Embryonic facial prominence (tissue), 1 donor: ENCODE results near the gene RGR.

ENCODE experiments used
- DNase-seq: peaks from one replicate; pipeline ENCODE4 v3.0.0-alpha.2; 2016; ENCODE audit errors: extremely low spot score

RGR gene

DNA sequence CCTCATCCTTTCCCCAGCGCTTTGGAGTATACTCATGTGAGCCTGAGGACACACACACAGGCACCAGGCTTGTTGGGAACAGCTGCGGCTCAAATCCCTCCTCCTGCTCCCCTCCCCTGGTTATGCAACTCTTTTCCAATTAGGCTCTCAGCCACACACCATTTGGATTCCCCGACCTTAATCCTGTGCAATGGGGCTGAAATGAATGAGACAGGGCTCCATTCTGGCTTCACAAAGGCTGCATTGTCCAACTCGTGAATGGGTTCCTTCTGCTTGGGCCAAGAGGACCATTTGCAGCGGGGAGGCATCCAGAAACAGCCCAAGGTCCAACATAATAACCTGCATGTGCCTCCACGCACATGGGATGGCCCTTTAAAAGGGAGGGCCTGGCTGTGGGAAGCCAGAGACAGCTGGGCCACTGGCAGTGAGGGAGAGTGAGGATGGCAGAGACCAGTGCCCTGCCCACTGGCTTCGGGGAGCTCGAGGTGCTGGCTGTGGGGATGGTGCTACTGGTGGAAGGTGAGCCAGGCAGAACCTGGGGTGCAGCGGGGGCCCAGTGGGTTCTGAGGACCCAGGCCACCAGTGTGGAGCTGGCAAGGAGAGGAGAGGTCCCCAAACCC lies at the start of gene RGR:
TSS of gene RGR (plus strand) at position 403 of the 620 bp plus-strand sequence. CDS start at position 441, 38 bp downstream.
- DNase-seq, result no peak

DNA sequence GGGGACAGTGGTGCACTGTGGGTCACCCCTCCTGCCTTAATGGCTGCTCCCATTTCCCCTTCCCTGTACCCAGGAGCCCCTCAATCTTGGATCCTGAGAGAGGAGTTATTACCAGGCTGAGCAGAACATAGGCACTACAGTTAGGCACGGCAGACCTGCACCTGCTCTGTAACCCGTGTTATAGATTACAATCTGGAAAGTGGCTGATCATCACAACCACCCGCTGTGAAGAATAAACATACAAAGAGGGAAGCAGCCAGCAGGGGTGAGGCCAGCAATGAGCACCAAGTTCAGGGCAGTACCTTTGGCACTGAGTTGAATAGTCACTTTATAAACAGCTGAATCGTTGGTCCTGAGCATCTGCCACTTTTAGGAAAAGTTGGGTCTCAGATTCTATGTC lies 48.8 kb upstream of the RGR start:
- no peak for DNase-seq

- DNase-seq, result no peak
Measured at GRCh38 chr10:84196941-84197340, 47.9 kb upstream of the RGR start.

DNA sequence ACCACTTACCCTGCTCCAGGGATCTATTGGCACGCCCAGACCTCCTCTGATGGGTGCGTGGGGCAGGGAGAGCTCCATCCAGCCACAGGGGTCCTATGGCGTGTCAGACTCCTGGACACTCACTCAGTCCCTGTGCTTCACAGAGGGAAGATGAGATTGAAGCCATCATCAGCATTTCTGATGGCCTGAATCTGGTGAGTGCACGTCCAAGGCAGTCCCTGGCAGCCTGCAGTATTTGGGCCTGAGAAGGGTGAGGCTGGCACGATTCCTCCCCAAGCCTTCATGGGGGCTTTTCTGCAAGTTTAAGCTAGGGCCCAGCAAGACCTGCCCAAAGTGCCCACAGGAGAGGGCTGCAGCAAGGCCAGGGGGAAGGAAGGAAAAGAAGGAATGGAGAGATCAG lies 47.2 kb upstream of the RGR start:
- DNase-seq, result no peak

GRCh38 chr10:84198206-84198915 lies 46.5 kb upstream of the RGR start:
- no peak for DNase-seq

- DNase-seq, result no peak
Measured at GRCh38 chr10:84200537-84201243, 44.2 kb upstream of the RGR start.

DNA sequence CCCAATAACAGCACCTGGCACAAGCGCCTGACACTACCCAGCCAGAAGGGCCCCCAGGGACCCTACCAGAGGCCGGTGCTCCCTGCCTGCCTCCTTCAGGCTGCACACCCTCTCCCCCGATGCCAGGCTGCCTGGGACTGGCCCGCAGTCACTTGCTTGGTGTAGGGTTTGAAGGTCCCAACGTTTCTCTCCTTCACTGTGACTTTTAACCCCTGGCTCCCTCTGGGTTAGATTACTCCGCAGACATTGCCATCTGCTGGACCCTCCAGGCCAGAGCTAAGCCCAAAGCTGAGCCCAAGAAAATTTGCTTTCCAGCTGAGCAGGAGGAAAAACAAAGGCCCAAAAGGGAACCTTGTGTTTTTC lies 43.6 kb upstream of the RGR start:
- DNase-seq, result no peak

- DNase-seq, result no peak
Measured at GRCh38 chr10:84201682-84202081, 43.2 kb upstream of the RGR start.

DNA sequence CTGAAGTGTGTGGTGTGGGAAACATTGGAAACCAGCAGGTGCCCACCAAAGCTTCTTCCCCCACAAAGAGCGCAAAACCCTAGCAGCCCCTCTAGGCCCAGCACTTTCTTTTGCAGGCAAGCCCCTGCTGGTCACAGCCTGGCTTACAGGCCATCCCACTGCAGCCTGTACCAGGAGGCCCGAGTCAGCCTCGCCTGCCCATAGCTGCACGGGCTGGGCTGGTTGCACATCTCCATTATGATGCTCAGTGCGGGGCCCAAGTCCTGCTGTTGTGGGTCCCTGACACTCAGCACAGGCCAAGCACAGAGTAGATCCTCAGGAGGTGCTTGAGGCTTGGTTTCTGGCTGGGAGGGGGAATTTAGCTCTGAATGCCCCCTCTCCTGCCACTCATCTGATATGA lies 42.5 kb upstream of the RGR start:
- DNase-seq, result no peak

DNA sequence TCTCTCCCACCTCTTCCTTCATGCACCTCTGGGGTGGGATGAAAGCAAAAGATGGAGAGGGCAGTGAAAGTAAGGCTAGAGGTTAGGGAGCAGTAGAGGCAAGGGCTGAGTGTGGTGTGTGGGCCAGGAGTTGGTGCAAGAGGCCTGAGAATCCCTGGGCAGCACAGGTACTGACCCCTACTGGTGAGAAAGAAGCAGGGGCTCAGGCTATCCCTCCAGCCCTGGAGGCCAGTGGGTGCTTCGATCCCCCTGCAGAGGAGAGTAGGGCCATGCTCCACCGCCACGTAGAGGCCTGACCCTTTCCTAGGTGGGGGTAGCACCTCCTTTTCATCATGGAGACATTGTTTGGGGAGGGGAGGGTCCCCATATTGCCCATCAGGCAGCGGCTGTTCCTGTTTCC lies 40.7 kb upstream of the RGR start:
- DNase-seq, result no peak

- no peak for DNase-seq
Measured at GRCh38 chr10:84204610-84205009, 40.2 kb upstream of the RGR start.

GRCh38 chr10:84205049-84205852 lies 39.6 kb upstream of the RGR start:
- DNase-seq, result no peak

DNA sequence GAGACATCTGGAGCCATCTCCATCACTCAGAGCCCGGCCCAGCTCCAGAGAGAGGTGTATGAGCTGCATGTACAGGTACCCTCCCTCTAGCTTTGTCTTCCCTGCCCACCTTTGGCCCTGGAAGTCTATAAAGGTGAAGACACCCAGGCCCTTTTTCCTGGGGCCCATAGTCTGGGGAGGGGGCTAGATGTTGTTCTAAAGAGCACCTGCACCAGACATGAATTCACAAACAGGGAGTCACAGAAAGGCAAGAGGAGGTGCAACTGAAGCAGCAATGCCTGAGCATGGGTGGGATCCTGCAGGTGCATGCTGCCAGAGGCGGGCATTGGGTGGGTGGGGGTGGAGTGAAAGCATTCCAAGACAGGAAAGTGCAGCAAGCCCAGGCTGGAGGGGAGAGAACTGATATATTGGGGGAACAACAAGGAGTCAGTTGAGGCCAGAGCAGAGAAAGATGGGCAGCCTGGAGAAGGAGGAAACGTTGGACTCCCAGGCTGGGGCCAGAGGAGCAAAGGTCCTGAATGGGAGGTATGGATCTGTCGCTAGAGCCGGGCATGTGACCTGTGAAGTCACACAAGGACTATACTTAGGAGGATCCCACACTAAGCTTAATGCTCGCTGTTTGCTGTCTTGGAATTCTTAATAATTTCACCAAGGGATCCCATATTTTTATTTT lies 38.9 kb upstream of the RGR start:
- DNase-seq, result no peak

DNA sequence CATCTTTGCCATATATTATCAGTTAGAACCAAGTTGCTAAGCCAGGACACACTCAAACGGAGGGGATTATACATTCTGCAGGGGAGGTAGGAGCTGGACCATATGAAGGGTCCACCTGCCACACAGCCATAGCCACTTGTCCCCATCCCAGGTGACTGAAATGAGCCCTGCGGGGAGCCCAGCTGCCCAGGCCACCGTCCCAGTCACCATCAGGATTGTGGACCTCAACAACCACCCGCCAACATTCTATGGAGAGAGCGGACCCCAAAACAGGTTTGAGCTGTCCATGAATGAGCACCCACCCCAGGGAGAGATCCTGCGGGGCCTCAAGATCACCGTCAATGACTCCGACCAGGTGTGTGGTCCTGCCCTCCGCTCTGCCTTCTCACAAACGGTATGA lies 36.8 kb upstream of the RGR start:
- DNase-seq, result no peak

GRCh38 chr10:84211566-84211965 lies 33.3 kb upstream of the RGR start:
- DNase-seq, result no peak

- no peak for DNase-seq
Measured at GRCh38 chr10:84212014-84212413, 32.8 kb upstream of the RGR start.

GRCh38 chr10:84213076-84213475 lies 31.8 kb upstream of the RGR start:
- no peak for DNase-seq

DNA sequence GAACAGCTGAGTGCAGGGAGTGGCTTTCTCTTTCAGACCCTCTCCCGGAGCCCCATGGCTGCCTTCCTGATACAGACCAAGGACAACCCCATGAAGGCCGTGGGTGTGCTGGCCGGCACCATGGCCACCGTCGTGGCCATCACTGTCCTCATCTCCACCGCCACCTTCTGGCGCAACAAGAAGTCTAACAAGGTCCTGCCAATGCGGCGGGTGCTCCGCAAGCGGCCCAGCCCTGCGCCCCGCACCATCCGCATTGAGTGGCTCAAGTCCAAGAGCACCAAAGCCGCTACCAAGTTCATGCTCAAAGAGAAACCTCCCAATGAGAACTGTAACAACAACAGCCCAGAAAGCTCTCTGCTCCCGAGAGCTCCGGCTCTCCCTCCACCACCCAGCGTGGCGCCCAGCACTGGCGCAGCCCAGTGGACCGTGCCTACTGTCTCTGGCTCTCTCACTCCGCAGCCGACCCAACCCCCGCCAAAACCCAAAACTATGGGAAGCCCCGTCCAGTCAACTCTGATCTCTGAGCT lies 30.7 kb upstream of the RGR start:
- no peak for DNase-seq

DNA sequence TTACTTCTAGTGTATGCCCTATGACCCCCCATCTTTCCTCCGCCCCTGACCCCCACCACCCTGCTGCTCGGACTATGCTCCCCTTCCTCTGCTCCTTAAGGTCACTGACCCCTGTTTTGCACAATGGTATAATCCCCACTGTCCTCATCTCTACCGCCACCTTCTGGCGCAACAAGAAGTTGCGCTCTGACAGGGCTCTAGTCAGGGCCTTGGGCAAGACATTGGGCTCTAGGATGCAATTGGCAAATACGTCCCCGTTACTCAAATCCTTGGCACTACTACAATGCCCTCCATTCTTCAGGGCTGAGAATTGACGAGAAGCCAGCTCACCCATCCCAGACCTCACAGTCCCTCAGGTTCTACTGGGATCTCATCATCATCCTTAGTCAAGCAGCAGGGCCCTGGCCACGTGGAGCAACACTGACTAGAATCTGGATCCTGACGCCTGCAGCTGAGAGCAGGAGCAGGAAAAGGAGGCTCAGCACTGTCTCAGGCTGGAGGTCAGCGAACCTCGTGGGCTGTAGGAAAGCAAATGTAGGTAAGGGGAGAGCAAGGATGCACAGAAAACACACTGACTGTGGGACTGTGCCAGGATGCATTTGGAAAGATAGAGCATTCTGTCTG lies 30.1 kb upstream of the RGR start:
- no peak for DNase-seq

DNA sequence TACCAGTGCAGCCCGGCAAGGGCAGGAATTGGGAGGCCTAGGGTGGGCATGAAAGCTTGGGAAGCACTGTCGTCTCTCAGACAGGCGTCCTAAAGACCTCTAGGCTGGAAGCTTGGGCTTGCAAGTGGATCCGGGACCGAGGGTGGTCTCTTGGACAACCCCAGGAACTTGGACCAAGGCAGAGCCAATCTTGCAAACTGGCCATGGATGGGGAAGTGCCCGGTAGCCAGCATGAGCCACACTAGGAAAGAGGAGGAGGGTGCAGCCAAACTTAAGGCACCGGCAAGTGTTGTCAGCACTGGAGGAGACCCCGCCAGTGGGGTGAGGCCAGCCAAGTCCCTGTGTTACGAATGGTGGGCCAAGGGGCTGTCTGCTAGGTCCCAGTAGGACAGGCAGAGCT lies 28.0 kb upstream of the RGR start:
- DNase-seq, result no peak

DNA sequence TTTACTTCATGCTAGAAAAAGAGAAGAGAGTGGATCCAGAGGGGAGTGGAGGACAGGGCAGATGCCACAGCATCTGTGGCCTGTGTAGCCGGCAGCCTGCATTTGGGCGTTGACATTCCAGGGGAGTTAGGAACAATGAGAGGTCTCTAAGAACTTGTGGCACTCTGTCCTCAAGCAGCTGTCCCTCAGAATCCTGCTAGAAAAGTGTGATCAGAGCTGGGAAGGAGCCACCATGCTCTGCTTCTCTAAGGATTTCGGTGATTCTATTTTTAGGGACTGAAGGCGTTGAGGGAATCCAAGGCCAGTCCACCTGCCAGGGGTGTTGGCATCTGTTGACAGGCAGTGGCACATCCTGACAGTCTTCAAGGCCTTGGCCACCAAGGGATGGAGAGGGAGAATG lies 27.1 kb upstream of the RGR start:
- no peak for DNase-seq
